Measurements from ENCODE around the gene ZNF57. TPM values are rescaled to one million over a fixed set of nuclear protein-coding genes. Genes with fewer than 3 reads are reported as not detected.
"Not testable (repeated sequence)": the region's sequence is repeated elsewhere in the genome, so short reads cannot be mapped to it uniquely, and the experiment has no call there.

ZNF57 gene
- total RNA-seq, 1 donor from 2014 or later: 3.1 TPM

DNA sequence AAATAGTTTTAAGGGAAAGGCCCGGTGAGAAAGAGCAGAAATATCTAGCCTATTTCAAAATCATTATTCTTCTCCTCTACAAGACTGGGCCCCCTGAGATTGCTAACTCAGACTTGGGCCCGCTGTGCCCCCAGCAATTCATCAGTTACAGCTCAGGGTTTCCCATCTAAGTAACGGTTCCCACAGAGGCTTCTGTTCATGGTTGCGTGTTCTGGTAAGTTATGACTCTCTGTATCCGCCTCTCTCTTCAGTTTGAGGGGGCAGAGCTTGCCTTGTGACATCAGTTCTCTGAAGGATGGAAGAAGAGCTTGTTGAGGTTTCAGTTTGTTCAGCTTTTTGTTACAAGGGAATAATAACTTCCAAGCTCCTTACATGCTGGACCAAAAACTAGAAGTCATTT, 11.6 kb downstream of the ZNF57 start:
- Mint-ChIP-seq H3K4me1 (ENCODE audit: low read depth) (peaks cover 5% of the 10 kb centered on the region), H3K36me3 (ENCODE audit: low read depth) (peaks cover 72% of the 10 kb centered on the region)

DNA sequence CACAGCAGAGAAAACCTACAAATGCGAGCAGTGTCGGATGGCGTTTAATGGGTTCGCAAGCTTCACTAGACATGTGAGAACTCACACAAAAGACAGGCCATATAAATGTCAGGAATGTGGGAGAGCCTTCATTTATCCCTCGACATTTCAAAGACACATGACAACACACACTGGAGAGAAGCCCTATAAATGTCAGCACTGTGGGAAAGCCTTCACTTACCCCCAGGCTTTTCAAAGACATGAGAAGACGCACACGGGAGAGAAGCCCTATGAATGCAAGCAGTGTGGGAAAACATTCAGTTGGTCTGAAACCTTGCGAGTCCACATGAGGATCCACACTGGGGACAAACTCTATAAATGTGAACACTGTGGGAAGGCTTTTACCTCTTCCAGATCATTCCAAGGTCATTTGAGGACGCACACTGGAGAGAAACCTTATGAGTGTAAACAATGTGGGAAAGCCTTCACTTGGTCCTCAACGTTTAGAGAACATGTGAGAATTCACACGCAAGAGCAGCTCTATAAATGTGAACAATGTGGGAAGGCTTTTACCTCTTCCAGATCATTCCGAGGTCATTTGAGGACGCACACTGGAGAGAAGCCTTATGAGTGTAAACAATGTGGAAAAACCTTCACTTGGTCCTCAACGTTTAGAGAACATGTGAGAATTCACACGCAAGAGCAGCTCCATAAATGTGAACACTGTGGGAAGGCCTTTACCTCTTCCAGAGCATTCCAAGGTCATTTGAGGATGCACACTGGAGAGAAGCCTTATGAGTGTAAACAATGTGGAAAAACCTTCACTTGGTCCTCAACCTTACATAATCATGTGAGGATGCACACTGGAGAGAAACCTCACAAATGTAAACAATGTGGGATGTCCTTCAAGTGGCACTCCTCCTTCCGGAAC, 16.8 kb downstream of the ZNF57 start:
- no peak for DNase-seq (ENCODE audit: low spot score)
- H3K36me3 Mint-ChIP-seq (ENCODE audit: low read depth): peaks cover 66% of the 10 kb centered on the region
- H3K4me3 Mint-ChIP-seq (ENCODE audit: low read depth): no peak overlapping the region
- H3K4me1 Mint-ChIP-seq (ENCODE audit: low read depth): no peaks in the 10 kb centered on the region
- H3K9me3 Mint-ChIP-seq: peaks cover 59% of the 10 kb centered on the region
- H3K27me3 Mint-ChIP-seq (ENCODE audit: low read depth): no peaks in the 10 kb centered on the region
- H3K27ac Mint-ChIP-seq: no peak overlapping the region
- intact Hi-C loops (cut with micrococcal nuclease): no loop called here

More for the DNA sequence above, 11.6 kb downstream of the ZNF57 start:
- intact Hi-C loops (cut with micrococcal nuclease): no loop called here
- Mint-ChIP-seq H3K27ac (no peak overlapping the region), H3K9me3 (peaks cover 65% of the 10 kb centered on the region), H3K4me3 (ENCODE audit: low read depth) (no peak overlapping the region), H3K27me3 (ENCODE audit: low read depth) (no peaks in the 10 kb centered on the region)
- no peak for DNase-seq (ENCODE audit: low spot score)

- H3K36me3 Mint-ChIP-seq (ENCODE audit: low read depth): peaks cover 21% of the 10 kb centered on the region
- intact Hi-C loops (cut with micrococcal nuclease): no loop called here
- H3K4me1 Mint-ChIP-seq (ENCODE audit: low read depth): no peaks in the 10 kb centered on the region
- peaks cover 17% of the 10 kb centered on the region for H3K9me3 Mint-ChIP-seq
- no peak overlapping the region for H3K27ac Mint-ChIP-seq
- no peaks in the 10 kb centered on the region for H3K27me3 Mint-ChIP-seq (ENCODE audit: low read depth)
- no peak for DNase-seq (ENCODE audit: low spot score)
- no peak overlapping the region for H3K4me3 Mint-ChIP-seq (ENCODE audit: low read depth)
Observed at GRCh38 chr19:2922987-2923386, 22.3 kb downstream of the ZNF57 start.

- H3K4me1 Mint-ChIP-seq (ENCODE audit: low read depth): no peaks in the 10 kb centered on the region
- DNase-seq (ENCODE audit: low spot score): no peak
- H3K36me3 Mint-ChIP-seq (ENCODE audit: low read depth): peaks cover 17% of the 10 kb centered on the region
- H3K27ac Mint-ChIP-seq: no peak overlapping the region
- no peak overlapping the region for H3K4me3 Mint-ChIP-seq (ENCODE audit: low read depth)
- peaks cover 13% of the 10 kb centered on the region for H3K9me3 Mint-ChIP-seq
- H3K27me3 Mint-ChIP-seq (ENCODE audit: low read depth): no peaks in the 10 kb centered on the region
- intact Hi-C loops (cut with micrococcal nuclease): no loop called here
Observed at GRCh38 chr19:2923510-2923909, 22.8 kb downstream of the ZNF57 start.

DNA sequence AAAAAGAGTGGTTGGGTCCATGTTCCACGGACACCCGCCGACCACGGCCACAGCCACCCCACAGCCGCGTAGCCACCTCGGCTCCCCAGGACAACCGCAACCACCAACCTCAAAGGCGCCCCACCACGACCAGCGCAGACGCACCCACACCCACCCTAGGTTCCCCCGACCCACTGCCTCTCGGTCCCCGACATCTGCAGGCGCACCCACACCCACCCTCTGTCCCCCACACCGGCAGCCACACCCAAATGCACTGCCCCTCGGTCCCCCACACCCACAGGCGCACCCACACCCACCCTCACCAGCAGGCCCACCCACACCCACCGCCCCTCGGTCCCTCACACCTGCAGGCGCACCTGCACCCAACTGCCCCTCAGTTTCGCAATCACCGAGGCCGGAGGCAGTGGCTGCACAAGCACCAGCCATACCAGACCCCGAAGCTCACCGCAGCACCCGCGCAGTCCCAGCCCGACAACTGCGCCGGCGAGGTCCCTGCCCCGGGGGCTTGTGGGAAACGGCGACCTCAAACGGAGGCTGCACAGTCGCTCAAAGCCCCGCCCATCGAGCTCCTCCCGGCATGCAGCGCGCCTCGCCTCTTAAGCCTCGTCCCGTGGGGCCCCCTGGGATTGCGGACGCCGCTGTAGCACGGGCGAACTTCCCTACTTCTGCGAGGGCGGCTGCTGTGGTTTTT, 25.8 kb downstream of the ZNF57 start:
- H3K27me3 Mint-ChIP-seq (ENCODE audit: low read depth): no peaks in the 10 kb centered on the region
- H3K36me3 Mint-ChIP-seq (ENCODE audit: low read depth): peaks cover 13% of the 10 kb centered on the region
- no peak overlapping the region for H3K27ac Mint-ChIP-seq
- H3K4me1 Mint-ChIP-seq (ENCODE audit: low read depth): no peaks in the 10 kb centered on the region
- H3K4me3 Mint-ChIP-seq (ENCODE audit: low read depth): no peak overlapping the region
- peaks cover 15% of the 10 kb centered on the region for H3K9me3 Mint-ChIP-seq
- intact Hi-C loops (cut with micrococcal nuclease): no loop called here
- DNase-seq (ENCODE audit: low spot score): no peak

DNA sequence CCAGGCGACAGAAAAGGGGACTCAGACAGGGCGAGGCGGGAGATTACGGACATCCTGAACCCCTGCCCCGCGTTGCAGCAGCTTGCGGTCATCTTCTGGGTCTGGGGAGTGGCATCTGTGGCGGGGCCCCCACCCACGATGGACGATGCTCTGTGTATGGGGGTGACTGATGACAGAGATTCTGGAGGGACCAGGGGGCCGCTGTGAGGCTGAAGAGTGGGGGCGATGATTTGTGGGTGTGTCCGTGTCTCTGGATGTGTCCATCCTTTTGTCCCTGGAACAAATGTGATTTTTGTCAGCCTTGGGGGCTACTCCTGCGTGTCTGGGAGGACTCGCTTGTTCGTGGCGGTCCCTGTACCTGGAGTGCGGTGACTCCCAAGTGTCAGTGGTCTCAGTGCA, 26.3 kb downstream of the ZNF57 start:
- peaks cover 15% of the 10 kb centered on the region for H3K36me3 Mint-ChIP-seq (ENCODE audit: low read depth)
- H3K4me3 Mint-ChIP-seq (ENCODE audit: low read depth): no peak overlapping the region
- intact Hi-C loops (cut with micrococcal nuclease): no loop called here
- H3K4me1 Mint-ChIP-seq (ENCODE audit: low read depth): no peaks in the 10 kb centered on the region
- no peak overlapping the region for H3K27ac Mint-ChIP-seq
- no peaks in the 10 kb centered on the region for H3K27me3 Mint-ChIP-seq (ENCODE audit: low read depth)
- no peak for DNase-seq (ENCODE audit: low spot score)
- peaks cover 17% of the 10 kb centered on the region for H3K9me3 Mint-ChIP-seq

DNA sequence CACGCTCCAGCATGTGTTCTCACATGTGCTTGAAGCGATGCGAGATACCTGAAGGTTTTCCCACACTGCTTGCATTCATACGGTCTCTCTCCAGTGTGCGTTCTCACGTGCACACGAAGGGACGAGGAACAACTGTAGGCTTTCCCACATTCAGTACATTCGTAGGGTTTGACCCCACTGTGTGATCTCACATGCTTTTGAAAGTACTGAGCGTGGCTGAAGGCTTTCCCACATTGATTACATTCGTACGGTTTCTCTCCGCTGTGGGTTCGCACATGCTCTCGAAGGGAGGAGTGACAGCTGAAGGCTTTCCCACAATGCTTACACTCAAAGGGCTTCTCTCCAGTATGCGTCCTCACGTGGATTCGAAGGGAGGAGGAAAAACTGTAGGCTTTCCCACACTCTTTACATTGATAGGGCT, 32.8 kb downstream of the ZNF57 start:
- no peak for DNase-seq (ENCODE audit: low spot score)
- no peak overlapping the region for H3K27ac Mint-ChIP-seq
- intact Hi-C loops (cut with micrococcal nuclease): no loop called here
- no peaks in the 10 kb centered on the region for H3K27me3 Mint-ChIP-seq (ENCODE audit: low read depth)
- H3K4me3 Mint-ChIP-seq (ENCODE audit: low read depth): no peak overlapping the region
- H3K36me3 Mint-ChIP-seq (ENCODE audit: low read depth): peaks cover 65% of the 10 kb centered on the region
- no peaks in the 10 kb centered on the region for H3K4me1 Mint-ChIP-seq (ENCODE audit: low read depth)
- H3K9me3 Mint-ChIP-seq: peaks cover 47% of the 10 kb centered on the region

GRCh38 chr19:2935863-2936262, 35.1 kb downstream of the ZNF57 start:
- H3K4me1 Mint-ChIP-seq (ENCODE audit: low read depth): not testable (repeated sequence)

DNA sequence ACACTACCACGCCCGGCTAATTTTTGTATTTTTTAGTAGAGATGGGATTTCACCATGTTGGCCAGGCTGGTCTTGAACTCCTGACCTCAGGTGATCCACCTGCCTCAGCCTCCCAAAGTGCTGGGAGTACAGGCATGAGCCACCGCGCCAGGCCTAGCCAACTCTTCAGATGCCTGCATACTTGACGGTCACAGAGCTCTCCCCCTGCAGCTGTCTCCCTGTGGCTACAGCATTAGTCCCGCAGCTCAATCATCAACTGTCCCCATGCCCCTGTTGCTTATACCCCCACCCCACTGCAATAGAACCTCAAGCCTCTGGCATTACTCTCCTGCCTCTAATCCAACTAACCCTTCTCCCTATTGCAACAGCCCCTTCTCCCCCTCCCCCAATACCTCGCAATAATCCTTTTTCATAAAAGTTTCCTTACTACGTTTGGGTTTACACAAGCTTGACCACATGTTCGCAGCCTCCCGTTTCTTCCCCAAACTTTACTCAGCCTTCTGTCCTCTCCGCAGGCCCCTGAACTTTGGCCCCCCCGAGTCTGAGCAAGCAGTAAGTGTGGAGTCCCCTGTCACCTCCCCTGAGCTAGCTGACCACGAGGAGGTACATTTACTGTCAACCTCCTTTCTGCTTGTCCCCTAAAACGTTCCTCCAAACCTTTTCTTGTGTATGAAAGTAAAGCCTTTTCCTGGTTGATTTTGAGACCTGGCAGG, 42.4 kb downstream of the ZNF57 start:
- H3K4me3 Mint-ChIP-seq (ENCODE audit: low read depth): peak overlapping the region; percentile 28
- H3K36me3 Mint-ChIP-seq (ENCODE audit: low read depth): peaks cover 16% of the 10 kb centered on the region
- no peak overlapping the region for H3K27ac Mint-ChIP-seq

More at GRCh38 chr19:2935863-2936262, 35.1 kb downstream of the ZNF57 start:
- Mint-ChIP-seq H3K9me3 (peaks cover 42% of the 10 kb centered on the region), H3K36me3 (ENCODE audit: low read depth) (peaks cover 69% of the 10 kb centered on the region)
- H3K4me3 Mint-ChIP-seq (ENCODE audit: low read depth); H3K27ac Mint-ChIP-seq; intact Hi-C loops (cut with micrococcal nuclease); H3K27me3 Mint-ChIP-seq (ENCODE audit: low read depth); DNase-seq (ENCODE audit: low spot score): not testable (repeated sequence)

DNA sequence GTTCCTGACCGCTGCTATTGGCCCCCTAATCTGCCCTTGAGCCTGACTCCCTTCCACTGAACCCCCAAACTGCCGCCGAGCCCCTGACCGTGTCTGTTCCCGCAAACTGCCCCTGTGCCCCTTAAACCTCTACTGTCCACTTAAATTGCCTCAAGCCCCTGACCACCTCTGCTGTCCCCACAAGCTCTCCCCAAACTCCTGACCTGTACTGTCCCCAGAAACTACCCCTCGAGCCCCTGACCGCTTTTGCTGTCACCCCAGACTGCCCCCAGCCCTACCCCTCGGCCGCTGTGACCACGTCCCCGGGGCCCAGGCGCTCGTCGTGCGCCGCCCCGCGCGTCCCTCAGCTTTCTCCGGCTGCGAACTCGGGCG, 43.7 kb downstream of the ZNF57 start:
- Mint-ChIP-seq H3K27ac (peak overlapping the region; percentile 39), H3K9me3 (no peaks in the 10 kb centered on the region), H3K4me3 (ENCODE audit: low read depth) (peak overlapping the region; percentile 94), H3K27me3 (ENCODE audit: low read depth) (no peaks in the 10 kb centered on the region), H3K4me1 (ENCODE audit: low read depth) (peaks cover 14% of the 10 kb centered on the region), H3K36me3 (ENCODE audit: low read depth) (peaks cover 14% of the 10 kb centered on the region)
- DNase-seq (ENCODE audit: low spot score): no peak
- intact Hi-C loops (cut with micrococcal nuclease): no loop called here

More for the DNA sequence above, 42.4 kb downstream of the ZNF57 start:
- Mint-ChIP-seq H3K27me3 (ENCODE audit: low read depth) (no peaks in the 10 kb centered on the region), H3K4me1 (ENCODE audit: low read depth) (peaks cover 7% of the 10 kb centered on the region), H3K9me3 (no peaks in the 10 kb centered on the region)
- no peak for DNase-seq (ENCODE audit: low spot score)
- intact Hi-C loops (cut with micrococcal nuclease): no loop called here

DNA sequence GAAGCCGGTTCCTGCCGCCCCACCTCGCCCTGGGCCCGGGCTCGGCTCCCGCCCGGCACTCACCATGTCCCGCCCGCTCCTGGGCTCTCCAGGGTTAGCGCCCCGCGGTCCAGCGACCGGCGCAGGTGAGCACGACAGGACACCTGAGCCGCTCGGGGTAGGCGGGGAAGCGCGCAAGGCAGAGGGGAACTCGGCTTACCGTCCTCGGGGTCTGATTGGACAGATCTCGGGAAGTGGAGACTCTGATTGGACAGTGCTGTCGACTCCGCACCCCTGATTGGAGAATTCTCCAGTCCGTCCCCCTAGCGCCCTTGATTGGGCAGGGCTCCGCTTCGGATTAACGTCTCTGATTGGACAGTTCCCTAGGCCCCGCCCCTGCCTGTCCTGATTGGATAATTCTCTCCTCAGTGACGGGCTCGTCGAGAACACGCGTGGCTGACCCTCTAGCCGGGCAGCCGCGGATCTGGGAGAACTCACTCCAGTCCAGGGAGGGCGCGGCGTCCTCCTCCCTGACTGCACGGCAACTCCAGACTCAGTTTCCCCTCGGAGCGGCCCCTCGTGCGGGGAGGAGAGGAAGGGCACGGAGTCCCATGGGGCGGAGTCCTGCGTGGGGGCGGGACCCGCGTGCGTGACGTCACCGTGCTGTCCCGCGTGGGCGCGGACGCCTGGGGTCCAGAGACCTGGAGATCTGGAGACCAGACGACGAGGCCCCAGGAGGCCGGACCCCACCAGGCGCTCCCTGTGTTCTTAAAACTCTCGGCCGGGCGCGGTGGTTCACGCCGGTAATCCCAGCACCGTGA, 44.2 kb downstream of the ZNF57 start, which contains the start of gene ZNF77:
ZNF77 (minus strand) TSS at position 197 of the 800 bp plus-strand sequence; CDS start at position 66, 131 bp downstream.
- no peaks in the 10 kb centered on the region for H3K27me3 Mint-ChIP-seq (ENCODE audit: low read depth)
- peak; percentile 97 for DNase-seq (ENCODE audit: low spot score)
- H3K4me1 Mint-ChIP-seq (ENCODE audit: low read depth): peaks cover 20% of the 10 kb centered on the region
- intact Hi-C loops (cut with micrococcal nuclease): loop anchor here (1.0 kb wide), 1 partner anchor 45 kb away; the partner anchor contains the start of gene ZNF57
- H3K27ac Mint-ChIP-seq: peak within 1 kb of the TSS; percentile 96
- peaks cover 16% of the 10 kb centered on the region for H3K36me3 Mint-ChIP-seq (ENCODE audit: low read depth)
- no peaks in the 10 kb centered on the region for H3K9me3 Mint-ChIP-seq
- peak within 1 kb of the TSS; percentile 94 for H3K4me3 Mint-ChIP-seq (ENCODE audit: low read depth)
